CD4-positive, CD25-positive, alpha-beta regulatory T cell (primary cell): Measurements from ENCODE around the gene TEAD4. TPM values are rescaled to one million over a fixed set of nuclear protein-coding genes. Genes with fewer than 3 reads are reported as not detected.

Experiments used
- ATAC-seq, 2 donors: fragments of 150-1000 bp; cut with Tn5 transposase; one replicate each; pipeline ENCODE4 v1.10.0; 2021; ENCODE audit warnings: low read depth in 2 of 2, moderate number of reproducible peaks in 2 of 2, moderate library complexity in 1 of 2
- DNase-seq, 3 donors: peaks; one replicate each; pipeline versions ENCODE4 v3.0.0 to v3.0.0-alpha.2; 2012 to 2022; ENCODE audit warnings: mixed read lengths in 1 of 3
- H3K27ac ChIP-seq: one replicate; pipeline ENCODE4 v1.7.0; 2013; ENCODE audit warnings: mild to moderate bottlenecking, low read length; ENCODE audit not compliant: insufficient read depth, poor library complexity, severe bottlenecking
- H3K27me3 ChIP-seq: one replicate; pipeline ENCODE4 v1.7.0; 2013; ENCODE audit warnings: low read length; ENCODE audit not compliant: control insufficient read depth, insufficient read depth
- H3K36me3 ChIP-seq: one replicate; pipeline ENCODE4 v1.7.0; 2013; ENCODE audit warnings: mild to moderate bottlenecking, low read length, moderate library complexity; ENCODE audit not compliant: control insufficient read depth, insufficient read depth
- H3K4me1 ChIP-seq: 2 replicates; pipeline ENCODE4 v1.7.0; 2013; ENCODE audit warnings: mild to moderate bottlenecking, low read length; ENCODE audit not compliant: insufficient read depth, control insufficient read depth, poor library complexity, severe bottlenecking
- H3K4me3 ChIP-seq: one replicate; pipeline ENCODE4 v1.7.0; 2013; ENCODE audit warnings: low read depth, mild to moderate bottlenecking, low read length, moderate library complexity
- H3K9me3 ChIP-seq, 2 experiments: 1 replicate in 1 of 2; 2 replicates in 1 of 2; pipeline ENCODE4 v1.7.0; 2013; ENCODE audit warnings: low read length in 2 of 2, mild to moderate bottlenecking in 1 of 2, moderate library complexity in 1 of 2; ENCODE audit not compliant: control insufficient read depth in 2 of 2
- H3K27ac Mint-ChIP-seq, 3 donors: one replicate each; pipeline ENCODE4 v1.8.0; 2020 to 2022; ENCODE audit warnings: mild to moderate bottlenecking in 3 of 3, mixed read lengths in 3 of 3, moderate library complexity in 2 of 3
- H3K27me3 Mint-ChIP-seq: one replicate; pipeline ENCODE4 v1.8.0; 2022; ENCODE audit warnings: mild to moderate bottlenecking, mixed read lengths
- H3K36me3 Mint-ChIP-seq: one replicate; pipeline ENCODE4 v1.8.0; 2020; ENCODE audit warnings: mixed read lengths
- H3K4me1 Mint-ChIP-seq, 4 donors: one replicate each; pipeline ENCODE4 v1.8.0; 2020 to 2022; ENCODE audit warnings: mixed read lengths in 4 of 4, mild to moderate bottlenecking in 1 of 4
- H3K4me3 Mint-ChIP-seq, 4 donors: one replicate each; pipeline ENCODE4 v1.8.0; 2020 to 2022; ENCODE audit warnings: mild to moderate bottlenecking in 4 of 4, mixed read lengths in 4 of 4, moderate library complexity in 3 of 4
- H3K9me3 Mint-ChIP-seq, 7 donors: one replicate each; pipeline ENCODE4 v1.8.0; 2020 to 2022; ENCODE audit warnings: mixed read lengths in 7 of 7, mild to moderate bottlenecking in 3 of 7, moderate library complexity in 2 of 7
- polyA plus RNA-seq, 4 donors: library from polyadenylated mRNA; unstranded; fragments of 300-500 nt; fragmentation: Illumina TruSeq; gene quantifications; one replicate each; pipeline ENCODE4 v1.2.3, GENCODE V29; 2021
- total RNA-seq: library from RNA; stranded (reverse); gene quantifications from one replicate; pipeline ENCODE4 v1.2.3, GENCODE V29; 2022

TEAD4 gene
- total and polyA plus RNA-seq, 5 donors from 2014 or later: not detected

- peak overlapping the region in 1 of 4 donors; percentile 14 for H3K4me3 Mint-ChIP-seq
- DNase-seq: no peak
These were observed 122.7 kb downstream of the TEAD4 start for GRCh38 chr12:3081886-3082285.

GRCh38 chr12:3083241-3083920 is 124.2 kb downstream of the TEAD4 start:
- Mint-ChIP-seq H3K27ac (peak overlapping the region in 1 of 3 donors; percentile 33), H3K4me1 (peaks cover 0 to 14% (median under 1%) of the 10 kb centered on the region in 4 donors), H3K4me3 (no peak overlapping the region), H3K9me3 (peaks cover 0 to 2% (median 0%) of the 10 kb centered on the region in 7 donors), H3K36me3 (no peaks in the 10 kb centered on the region), H3K27me3 (peaks cover 28% of the 10 kb centered on the region)
- H3K9me3 ChIP-seq: no peaks in the 10 kb centered on the region
- no peaks in the 10 kb centered on the region for H3K4me1 ChIP-seq
- ATAC-seq: no peak
- DNase-seq: no peak
- no peak overlapping the region for H3K27ac ChIP-seq
- H3K27me3 ChIP-seq: peaks cover 1% of the 10 kb centered on the region
- H3K36me3 ChIP-seq: no peaks in the 10 kb centered on the region
- no peak overlapping the region for H3K4me3 ChIP-seq

More at GRCh38 chr12:3081886-3082285, 122.7 kb downstream of the TEAD4 start:
- H3K9me3 Mint-ChIP-seq: peaks cover 0 to 2% (median 0%) of the 10 kb centered on the region in 7 donors
- Histone ChIP-seq H3K36me3 (no peaks in the 10 kb centered on the region), H3K4me3 (no peak overlapping the region), H3K27me3 (peaks cover 2% of the 10 kb centered on the region), H3K9me3 (no peaks in the 10 kb centered on the region), H3K4me1 (peaks cover 6% of the 10 kb centered on the region), H3K27ac (no peak overlapping the region)
- H3K36me3 Mint-ChIP-seq: no peaks in the 10 kb centered on the region
- H3K27ac Mint-ChIP-seq: no peak overlapping the region
- H3K27me3 Mint-ChIP-seq: peaks cover 35% of the 10 kb centered on the region
- no peak for ATAC-seq
- peaks cover 0 to 21% (median 6%) of the 10 kb centered on the region in 4 donors for H3K4me1 Mint-ChIP-seq

- DNase-seq (peak in 1 of 3 donors; percentile 11), ATAC-seq (no peak)
- Histone ChIP-seq H3K36me3 (no peaks in the 10 kb centered on the region), H3K9me3 (no peaks in the 10 kb centered on the region), H3K27me3 (no peaks in the 10 kb centered on the region), H3K27ac (no peak overlapping the region), H3K4me1 (no peaks in the 10 kb centered on the region), H3K4me3 (no peak overlapping the region)
- Mint-ChIP-seq H3K9me3 (peaks cover 0 to 2% (median 0%) of the 10 kb centered on the region in 7 donors), H3K4me1 (peaks cover 0 to 13% (median 0%) of the 10 kb centered on the region in 4 donors), H3K36me3 (no peaks in the 10 kb centered on the region), H3K4me3 (no peak overlapping the region), H3K27ac (no peak overlapping the region), H3K27me3 (peaks cover 26% of the 10 kb centered on the region)
These were observed 124.7 kb downstream of the TEAD4 start for GRCh38 chr12:3083921-3084347.

GRCh38 chr12:3084742-3085141 is 125.5 kb downstream of the TEAD4 start:
- DNase-seq: no peak
- Mint-ChIP-seq H3K27me3 (peaks cover 18% of the 10 kb centered on the region), H3K4me3 (no peak overlapping the region), H3K27ac (no peak overlapping the region), H3K36me3 (no peaks in the 10 kb centered on the region), H3K4me1 (peaks cover 0 to 13% (median 0%) of the 10 kb centered on the region in 4 donors), H3K9me3 (peaks cover 0 to 2% (median 0%) of the 10 kb centered on the region in 7 donors)
- Histone ChIP-seq H3K36me3 (no peaks in the 10 kb centered on the region), H3K9me3 (no peaks in the 10 kb centered on the region), H3K4me1 (no peaks in the 10 kb centered on the region), H3K27ac (no peak overlapping the region), H3K4me3 (no peak overlapping the region), H3K27me3 (no peaks in the 10 kb centered on the region)
- no peak for ATAC-seq

- Histone ChIP-seq H3K27me3 (no peaks in the 10 kb centered on the region), H3K4me3 (no peak overlapping the region), H3K4me1 (no peaks in the 10 kb centered on the region), H3K9me3 (no peaks in the 10 kb centered on the region), H3K36me3 (no peaks in the 10 kb centered on the region), H3K27ac (no peak overlapping the region)
- DNase-seq (no peak), ATAC-seq (no peak)
- Mint-ChIP-seq H3K36me3 (no peaks in the 10 kb centered on the region), H3K27ac (no peak overlapping the region), H3K4me3 (no peak overlapping the region), H3K27me3 (peaks cover 10% of the 10 kb centered on the region), H3K9me3 (peaks cover 0 to 2% (median 0%) of the 10 kb centered on the region in 7 donors), H3K4me1 (peaks cover 0 to 13% (median 0%) of the 10 kb centered on the region in 4 donors)
These were observed 126.3 kb downstream of the TEAD4 start for GRCh38 chr12:3085341-3086139.

GRCh38 chr12:3086211-3086610 is 127.0 kb downstream of the TEAD4 start:
- no peaks in the 10 kb centered on the region for H3K27me3 ChIP-seq
- Mint-ChIP-seq H3K27me3 (peaks cover 9% of the 10 kb centered on the region), H3K9me3 (peaks cover 0 to 2% (median 0%) of the 10 kb centered on the region in 7 donors), H3K4me1 (peaks cover 0 to 13% (median 0%) of the 10 kb centered on the region in 4 donors), H3K4me3 (no peak overlapping the region), H3K27ac (no peak overlapping the region), H3K36me3 (no peaks in the 10 kb centered on the region)
- no peaks in the 10 kb centered on the region for H3K36me3 ChIP-seq
- H3K4me1 ChIP-seq: no peaks in the 10 kb centered on the region
- H3K27ac ChIP-seq: no peak overlapping the region
- DNase-seq (no peak), ATAC-seq (no peak)
- H3K9me3 ChIP-seq: no peaks in the 10 kb centered on the region
- no peak overlapping the region for H3K4me3 ChIP-seq

- ATAC-seq (no peak), DNase-seq (no peak)
- Histone ChIP-seq H3K27me3 (no peaks in the 10 kb centered on the region), H3K27ac (no peak overlapping the region), H3K4me3 (no peak overlapping the region), H3K4me1 (no peaks in the 10 kb centered on the region), H3K9me3 (no peaks in the 10 kb centered on the region), H3K36me3 (no peaks in the 10 kb centered on the region)
- H3K27ac Mint-ChIP-seq: no peak overlapping the region
- H3K4me3 Mint-ChIP-seq: no peak overlapping the region
- H3K4me1 Mint-ChIP-seq: peaks cover 0 to 13% (median 0%) of the 10 kb centered on the region in 4 donors
- H3K9me3 Mint-ChIP-seq: peaks cover 0 to 2% (median 0%) of the 10 kb centered on the region in 7 donors
- H3K27me3 Mint-ChIP-seq: peaks cover 9% of the 10 kb centered on the region
- no peaks in the 10 kb centered on the region for H3K36me3 Mint-ChIP-seq
These were observed 127.6 kb downstream of the TEAD4 start for GRCh38 chr12:3086729-3087323.
